AG09309 (cell line): ENCODE data around the gene SLC39A9.

Experiments
- DNase-seq: peaks from one replicate; pipeline ENCODE4 v3.0.0-alpha.2; 2010; ENCODE audit warnings: low read depth
- H3K4me3 ChIP-seq: 2 replicates; pipeline ENCODE4 v1.5.1; 2011; ENCODE audit warnings: mild to moderate bottlenecking, low read depth, low read length, moderate library complexity; ENCODE audit not compliant: control insufficient read depth
- CTCF ChIP-seq: IDR thresholded peaks from 2 replicates; pipeline ENCODE4 v1.5.1; 2011; ENCODE audit warnings: mild to moderate bottlenecking, low read depth, low read length, inconsistent platforms; ENCODE audit not compliant: insufficient read depth, control insufficient read depth; ENCODE audit errors: missing control alignments

SLC39A9 gene

GRCh38 chr14:69358966-69359365 is 39.5 kb upstream of the SLC39A9 start:
- no peak for DNase-seq
- TF ChIP-seq CTCF, result no peak
- H3K4me3 ChIP-seq, result no peak overlapping the region

- no peak for DNase-seq
- no peak for TF ChIP-seq CTCF
- no peak overlapping the region for H3K4me3 ChIP-seq
These were observed 37.9 kb upstream of the SLC39A9 start for GRCh38 chr14:69360438-69361108.

GRCh38 chr14:69363055-69363454 is 35.4 kb upstream of the SLC39A9 start:
- H3K4me3 ChIP-seq, result no peak overlapping the region
- TF ChIP-seq CTCF, result peak; percentile 82
- DNase-seq, result no peak

- TF ChIP-seq CTCF, result no peak
- H3K4me3 ChIP-seq, result no peak overlapping the region
- DNase-seq, result no peak
These were observed 34.5 kb upstream of the SLC39A9 start for GRCh38 chr14:69363964-69364363.

- no peak overlapping the region for H3K4me3 ChIP-seq
- DNase-seq, result no peak
- TF ChIP-seq CTCF, result no peak
These were observed 34.1 kb upstream of the SLC39A9 start for GRCh38 chr14:69364378-69364777.

- no peak for TF ChIP-seq CTCF
- no peak for DNase-seq
- no peak overlapping the region for H3K4me3 ChIP-seq
These were observed 32.4 kb upstream of the SLC39A9 start for GRCh38 chr14:69366069-69366468.
